HUES64 (cell line): ENCODE measurements around the gene OR9Q1.
"Not testable (repeated sequence)": the region's sequence is repeated elsewhere in the genome, so short reads cannot be mapped to it uniquely, and the experiment has no call there.

Experiments used
- H3K27ac ChIP-seq: 2 replicates; pipeline ENCODE4 v1.7.0; 2013; ENCODE audit warnings: low read depth, low read length, inconsistent platforms
- H3K27me3 ChIP-seq: 2 replicates; pipeline ENCODE4 v1.6.1; 2013; ENCODE audit warnings: mild to moderate bottlenecking, low read length; ENCODE audit not compliant: insufficient read depth
- H3K36me3 ChIP-seq: 2 replicates; pipeline ENCODE4 v1.6.1; 2013; ENCODE audit warnings: mild to moderate bottlenecking, low read length; ENCODE audit not compliant: insufficient read depth
- H3K4me1 ChIP-seq: 2 replicates; pipeline ENCODE4 v1.6.1; 2013; ENCODE audit warnings: mild to moderate bottlenecking, low read length, moderate library complexity; ENCODE audit not compliant: insufficient read depth
- H3K4me3 ChIP-seq: 2 replicates; pipeline ENCODE4 v1.5.1; 2013; ENCODE audit warnings: mild to moderate bottlenecking, low read length, moderate library complexity
- H3K9ac ChIP-seq: 2 replicates; pipeline ENCODE4 v1.6.1; 2013; ENCODE audit warnings: mild to moderate bottlenecking, low read depth, low read length
- H3K9me3 ChIP-seq: 2 replicates; pipeline ENCODE4 v1.6.1; 2013; ENCODE audit warnings: low read depth, low read length; ENCODE audit not compliant: insufficient read depth
- WGBS: fragments of 150-250, 120-280 bp; methylation state at CpG from one replicate; pipeline ENCODE4 v1.1.7; 2013; ENCODE audit warnings: missing lambda C conversion rate; 5-methylcytosine and 5-hydroxymethylcytosine counted together

The OR9Q1 gene

DNA sequence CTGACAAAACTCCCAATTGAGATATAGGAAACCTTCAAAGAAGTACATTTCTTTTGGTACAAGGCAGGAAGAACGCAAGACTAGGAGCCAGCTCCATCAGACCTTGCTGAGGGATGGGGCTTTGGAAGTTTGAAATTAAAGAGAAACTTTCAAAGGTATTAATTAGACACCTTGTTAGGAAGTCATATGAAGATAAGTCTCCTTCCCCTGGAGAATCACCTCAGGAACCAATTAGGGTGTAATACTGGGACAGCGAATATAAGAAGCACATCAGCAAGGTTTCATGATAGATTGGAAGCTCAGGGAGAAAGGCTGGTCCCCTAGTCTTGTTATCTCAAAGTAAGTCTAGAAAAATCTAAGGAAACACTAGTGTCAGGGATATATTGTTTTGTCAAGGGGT is 165.1 kb downstream of the OR9Q1 start, which contains the start of gene OR9Q2:
TSS of gene OR9Q2 (plus strand) at position 301 of the 400 bp plus-strand sequence. CDS start 1,421 bp downstream, outside the sequence.
- Histone ChIP-seq H3K27ac (no peak within 1 kb of the TSS), H3K9me3 (no peaks in the 10 kb centered on the region), H3K4me3 (no peak within 1 kb of the TSS), H3K9ac (no peak within 1 kb of the TSS), H3K4me1 (no peaks in the 10 kb centered on the region), H3K27me3 (no peaks in the 10 kb centered on the region), H3K36me3 (no peaks in the 10 kb centered on the region)
- 73% methylated on average over 2 of the region's 2 CpGs for WGBS

DNA sequence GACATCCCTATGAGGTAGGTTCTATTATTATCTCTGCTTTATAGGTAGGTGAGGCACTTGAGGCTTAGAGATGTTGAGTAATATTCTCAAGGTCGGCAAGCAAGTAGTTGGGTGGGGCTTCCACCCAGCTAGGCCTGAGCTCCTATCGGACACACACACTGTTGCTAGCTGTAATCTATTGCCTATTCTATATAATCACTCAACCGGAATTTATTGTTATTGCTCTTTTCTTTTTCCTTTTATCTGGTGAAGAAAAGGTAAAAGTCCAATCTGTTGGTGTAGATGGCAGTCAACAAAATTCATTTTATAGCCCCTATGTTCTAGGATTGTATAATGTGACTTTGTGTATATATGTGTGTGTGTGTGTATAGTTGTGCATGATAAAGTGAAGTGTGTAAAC is 168.5 kb downstream of the OR9Q1 start:
- H3K27ac ChIP-seq, result no peak overlapping the region
- H3K27me3 ChIP-seq, result no peaks in the 10 kb centered on the region
- no peaks in the 10 kb centered on the region for H3K4me1 ChIP-seq
- H3K9me3 ChIP-seq, result 0 out of 2 replicates have a peak, but pooled peaks cover under 1% of the 10 kb centered on the region
- no peak overlapping the region for H3K4me3 ChIP-seq
- no peak overlapping the region for H3K9ac ChIP-seq
- no peaks in the 10 kb centered on the region for H3K36me3 ChIP-seq
- WGBS, result 79% methylated on average over 2 of the region's 3 CpGs

DNA sequence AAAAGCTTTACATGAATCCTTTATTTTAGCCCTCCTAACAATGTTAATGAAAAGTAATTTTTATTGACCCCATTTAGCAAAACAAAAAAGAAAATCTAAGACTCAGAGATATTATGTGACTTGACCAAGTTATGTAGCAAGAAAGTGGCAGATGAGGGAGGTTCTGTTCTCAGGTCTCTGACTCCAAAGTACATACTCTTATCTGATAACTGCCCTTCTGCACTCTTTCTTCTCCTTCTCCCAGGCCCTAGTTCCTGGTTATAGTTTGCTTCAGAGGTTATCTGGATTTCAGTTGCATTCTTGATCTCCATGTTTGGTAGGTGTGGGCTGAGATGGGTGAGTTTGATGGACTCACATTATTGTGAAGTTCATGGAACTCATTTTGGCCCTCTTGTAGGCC is 169.7 kb downstream of the OR9Q1 start:
- H3K4me3 ChIP-seq, result no peak overlapping the region
- no peaks in the 10 kb centered on the region for H3K27me3 ChIP-seq
- H3K9me3 ChIP-seq, result peaks cover 12% of the 10 kb centered on the region; the same call in 1 of the 2 replicates
- no peak overlapping the region for H3K9ac ChIP-seq
- H3K4me1 ChIP-seq, result no peaks in the 10 kb centered on the region
- H3K27ac ChIP-seq, result no peak overlapping the region
- H3K36me3 ChIP-seq, result no peaks in the 10 kb centered on the region

DNA sequence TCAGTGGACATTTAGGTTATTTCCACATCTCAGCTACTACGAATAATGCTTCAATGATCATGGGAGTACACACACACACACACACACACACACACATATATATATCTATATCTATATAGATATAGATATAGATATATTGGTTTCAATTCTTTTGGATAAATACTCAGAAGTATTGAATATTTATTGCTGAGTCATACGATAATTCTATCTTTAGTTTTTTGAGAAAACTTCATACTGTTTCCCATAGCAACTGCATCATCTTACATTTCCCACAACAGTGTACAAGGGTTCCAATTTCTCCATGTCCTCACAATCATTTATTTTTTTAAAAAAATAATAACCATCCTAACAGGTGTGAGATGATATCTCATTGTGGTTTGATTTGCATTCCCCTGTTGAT is 172.3 kb downstream of the OR9Q1 start:
- Histone ChIP-seq H3K9me3 (peaks cover 12% of the 10 kb centered on the region; the same call in 1 of the 2 replicates), H3K27ac (no peak overlapping the region), H3K36me3 (no peaks in the 10 kb centered on the region), H3K4me3 (no peak overlapping the region), H3K4me1 (no peaks in the 10 kb centered on the region), H3K9ac (no peak overlapping the region), H3K27me3 (no peaks in the 10 kb centered on the region)
- WGBS, result 84% methylated on average over 2 of the region's 2 CpGs

DNA sequence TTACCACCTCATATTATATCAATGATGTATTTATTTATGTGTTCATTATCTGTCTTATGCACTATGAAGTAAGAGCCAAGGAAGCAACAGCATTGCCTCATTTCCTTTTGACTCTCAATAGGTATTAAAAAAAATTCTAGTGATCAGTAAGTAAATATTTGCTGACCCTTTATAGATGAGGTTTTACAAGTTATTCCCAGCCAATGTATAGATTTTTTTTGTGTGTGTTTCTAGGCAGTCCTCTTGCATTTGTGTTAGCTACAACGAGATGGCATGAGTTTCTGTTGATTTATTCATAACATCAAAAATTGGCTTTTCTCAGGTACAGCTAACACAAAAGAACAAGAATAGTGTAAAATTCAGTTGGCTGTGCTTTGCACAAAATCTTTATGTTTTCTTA is 175.6 kb downstream of the OR9Q1 start:
- no peak overlapping the region for H3K4me3 ChIP-seq

DNA sequence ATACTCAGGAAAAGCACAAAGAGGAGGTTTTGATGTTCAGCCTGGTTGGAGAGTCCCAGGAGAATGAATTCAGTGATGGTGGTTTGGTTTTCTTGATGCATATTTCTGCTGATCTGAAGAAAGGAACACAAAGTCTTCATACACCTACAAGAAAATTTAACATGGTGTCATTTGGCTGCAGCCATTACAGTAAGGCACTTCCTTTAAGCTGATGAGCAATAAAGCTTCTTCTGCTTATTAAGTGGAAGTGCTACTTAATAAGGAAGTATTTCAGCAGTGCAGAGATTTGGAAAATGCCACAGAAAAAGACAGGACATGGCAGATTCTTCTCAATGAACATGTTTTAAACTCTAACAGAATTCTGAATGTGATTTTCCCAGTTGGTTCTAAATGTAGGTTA is 180.4 kb downstream of the OR9Q1 start, which contains the start of gene OR1S2:
TSS of gene OR1S2 (minus strand) at position 101 of the 400 bp plus-strand sequence. CDS start at position 101, 0 bp downstream.
- H3K9me3 ChIP-seq, result no peaks in the 10 kb centered on the region
- H3K4me3 ChIP-seq, result no peak within 1 kb of the TSS
- no peak within 1 kb of the TSS for H3K27ac ChIP-seq
- no peaks in the 10 kb centered on the region for H3K4me1 ChIP-seq
- H3K9ac ChIP-seq, result no peak within 1 kb of the TSS
- H3K36me3 ChIP-seq, result no peaks in the 10 kb centered on the region
- no peaks in the 10 kb centered on the region for H3K27me3 ChIP-seq

More for the DNA sequence above, 175.6 kb downstream of the OR9Q1 start:
- 60% methylated on average over 1 of the region's 1 CpG for WGBS
- no peaks in the 10 kb centered on the region for H3K27me3 ChIP-seq
- H3K9ac ChIP-seq, result no peak overlapping the region
- no peaks in the 10 kb centered on the region for H3K4me1 ChIP-seq
- no peaks in the 10 kb centered on the region for H3K36me3 ChIP-seq
- peaks cover 12% of the 10 kb centered on the region; the same call in 1 of the 2 replicates for H3K9me3 ChIP-seq
- H3K27ac ChIP-seq, result no peak overlapping the region

DNA sequence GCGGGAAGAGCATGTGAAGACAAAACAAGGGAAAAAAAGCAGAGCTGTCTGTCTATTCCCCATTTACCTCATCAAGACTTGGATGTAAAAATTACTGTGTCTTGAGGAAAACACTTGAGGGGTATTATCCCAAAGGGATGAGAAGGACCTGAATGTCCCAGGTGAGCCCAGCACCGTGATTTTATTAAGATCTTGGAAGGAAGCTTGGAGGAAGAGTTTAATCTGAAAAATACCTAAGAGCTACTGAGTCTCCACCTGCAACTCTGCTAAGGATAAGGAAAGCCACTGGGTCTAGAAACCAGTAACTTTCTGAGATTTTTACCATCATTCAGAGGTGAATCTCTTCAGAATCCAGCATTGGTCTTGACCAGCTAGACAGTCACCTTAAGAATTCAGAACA is 188.7 kb downstream of the OR9Q1 start, which contains the start of gene OR1S1:
TSS of gene OR1S1 (plus strand) at position 301 of the 400 bp plus-strand sequence.
- 69% methylated on average over 1 of the region's 2 CpGs for WGBS

DNA sequence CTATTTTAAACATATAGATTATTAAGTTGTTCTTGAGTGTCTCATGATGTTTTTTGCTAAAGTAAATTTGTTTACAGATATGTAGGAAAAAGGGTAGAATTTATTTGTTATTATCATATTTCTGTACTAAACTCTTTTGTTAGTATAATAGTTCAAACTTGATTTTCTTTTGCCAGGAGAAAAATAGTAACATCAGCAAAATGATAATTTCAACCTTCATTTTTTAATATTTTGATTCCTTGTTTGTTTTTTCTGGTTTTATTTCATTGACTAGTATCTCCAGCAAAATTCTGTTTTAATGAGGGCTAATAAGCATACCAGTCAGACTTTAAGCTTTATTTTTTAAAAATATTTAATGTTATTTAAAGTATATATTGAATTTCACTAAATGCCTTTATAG is 192.8 kb downstream of the OR9Q1 start:
- no peaks in the 10 kb centered on the region for H3K36me3 ChIP-seq
- no peaks in the 10 kb centered on the region for H3K9me3 ChIP-seq
- no peaks in the 10 kb centered on the region for H3K27me3 ChIP-seq
- no peak overlapping the region for H3K9ac ChIP-seq
- H3K4me3 ChIP-seq, result no peak overlapping the region
- H3K4me1 ChIP-seq, result no peaks in the 10 kb centered on the region
- no peak overlapping the region for H3K27ac ChIP-seq

More for the DNA sequence above, 188.7 kb downstream of the OR9Q1 start, which contains the start of gene OR1S1:
- H3K36me3 ChIP-seq, H3K4me3 ChIP-seq, H3K4me1 ChIP-seq, H3K9me3 ChIP-seq, H3K27ac ChIP-seq, H3K27me3 ChIP-seq, H3K9ac ChIP-seq: not testable (repeated sequence)

DNA sequence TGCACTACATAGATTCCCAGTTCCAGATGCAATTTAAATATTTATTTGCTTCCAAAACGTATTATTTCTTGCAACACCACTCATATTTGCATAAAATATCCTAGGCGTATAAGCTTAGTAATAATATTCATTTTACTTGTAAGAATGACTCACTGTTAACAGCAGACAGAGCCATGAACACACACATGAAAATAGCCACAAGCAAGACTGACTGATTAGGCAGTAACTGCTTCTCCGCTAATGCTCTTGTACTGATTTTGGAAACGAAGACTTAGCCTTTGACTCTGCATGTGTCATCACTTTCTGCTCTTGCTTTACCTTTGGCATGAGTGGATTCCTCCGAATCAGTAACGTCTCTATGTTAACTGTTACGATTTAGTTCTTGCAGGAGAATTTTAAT is 199.0 kb downstream of the OR9Q1 start:
- WGBS, result 80% methylated on average over 7 of the region's 7 CpGs
- H3K9me3 ChIP-seq, result no peaks in the 10 kb centered on the region

DNA sequence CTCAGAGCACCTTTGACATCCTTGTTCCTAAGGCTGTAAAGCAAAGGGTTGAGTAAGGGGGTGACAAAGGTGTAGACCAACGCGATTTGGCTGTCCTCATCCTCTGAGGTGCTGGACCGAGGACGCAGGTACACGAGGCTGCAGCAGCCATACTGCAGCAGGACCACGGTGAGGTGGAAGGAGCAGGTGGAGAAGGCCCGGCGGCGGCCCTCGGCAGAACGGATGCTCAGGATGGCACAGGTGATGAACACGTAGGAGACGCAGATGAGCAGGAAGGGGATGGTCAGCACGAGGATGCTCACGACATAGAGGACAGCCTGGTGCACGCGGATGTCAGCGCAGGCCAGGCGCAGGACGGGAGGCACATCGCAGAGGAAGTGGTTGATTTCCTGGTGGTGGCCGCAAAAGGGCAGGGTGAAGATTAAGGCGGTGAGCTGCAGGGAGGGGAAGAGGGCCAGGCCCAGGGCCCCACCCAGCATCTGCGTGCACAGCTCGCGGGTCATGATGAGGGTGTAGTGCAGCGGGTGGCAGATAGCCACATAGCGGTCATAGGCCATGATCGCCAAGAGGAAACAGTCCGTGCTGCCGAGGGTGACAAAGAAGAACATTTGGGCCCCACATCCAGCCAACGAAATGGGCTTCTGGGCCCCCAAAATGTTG is 204.4 kb downstream of the OR9Q1 start:
- no peak overlapping the region for H3K9ac ChIP-seq
- 93% methylated on average over 32 of the region's 32 CpGs for WGBS
- no peaks in the 10 kb centered on the region for H3K9me3 ChIP-seq
- no peak overlapping the region for H3K4me3 ChIP-seq
- H3K27me3 ChIP-seq, result no peaks in the 10 kb centered on the region
- H3K36me3 ChIP-seq, result no peaks in the 10 kb centered on the region
- no peak overlapping the region for H3K27ac ChIP-seq
- H3K4me1 ChIP-seq, result no peaks in the 10 kb centered on the region

More for the DNA sequence above, 199.0 kb downstream of the OR9Q1 start:
- no peak overlapping the region for H3K9ac ChIP-seq
- no peaks in the 10 kb centered on the region for H3K36me3 ChIP-seq
- H3K27ac ChIP-seq, result no peak overlapping the region
- H3K4me3 ChIP-seq, result no peak overlapping the region
- H3K27me3 ChIP-seq, result no peaks in the 10 kb centered on the region
- H3K4me1 ChIP-seq, result no peaks in the 10 kb centered on the region
